Measurements from ENCODE around the gene PRELID2.

- no peak for TF ChIP-seq POLR2AphosphoS5 (IDR thresholded peaks at IDR 0.05; ENCODE audit: low read depth, low read length)
- no peak for TF ChIP-seq REST (IDR thresholded peaks at IDR 0.05; ENCODE audit: insufficient read depth in 1 of 2, low read depth in 2 of 2, low read length in 2 of 2)
These were observed 37.3 kb upstream of the PRELID2 start for GRCh38 chr5:145872486-145872885.

All from PFSK-1 (cell line).